Activated CD8-positive, alpha-beta T cell treated with anti-CD3 and anti-CD28 coated beads for 36 hours (primary cell): ENCODE measurements around the gene TXNDC2. TPM values are rescaled to one million over a fixed set of nuclear protein-coding genes. Genes with fewer than 3 reads are reported as not detected.
A peak's percentile ranks its signal among the peaks of the same experiment; 100 is the strongest.
"Not testable (repeated sequence)": the region's sequence is repeated elsewhere in the genome, so short reads cannot be mapped to it uniquely, and the experiment has no call there.

ENCODE experiments used
- ATAC-seq: fragments of 200-7000 bp; cut with Tn5 transposase; one replicate; pipeline ENCODE4 v1.10.0; 2021; ENCODE audit warnings: mild to moderate bottlenecking, moderate library complexity
- CTCF ChIA-PET: fragments of 350-600 bp; sonication (Branson Sonifier 250); formaldehyde crosslinking; loops from one replicate; lab custom pipeline; 2021; ENCODE audit warnings: antibody characterized with exemption; lab: Charles Lee
- POLR2A ChIA-PET: fragments of 350-600 bp; sonication (Branson Sonifier 250); formaldehyde crosslinking; loops from one replicate; lab custom pipeline; 2021; ENCODE audit warnings: antibody characterized with exemption; lab: Charles Lee
- DNase-seq: peaks from one replicate; pipeline ENCODE4 v3.0.0-alpha.2; 2020
- H3K27ac Mint-ChIP-seq: one replicate; pipeline ENCODE4 v1.8.0; 2021; ENCODE audit warnings: mild to moderate bottlenecking, mixed read lengths
- H3K27me3 Mint-ChIP-seq: one replicate; pipeline ENCODE4 v1.8.0; 2021; ENCODE audit warnings: mixed read lengths
- H3K36me3 Mint-ChIP-seq: one replicate; pipeline ENCODE4 v1.8.0; 2021; ENCODE audit warnings: low read depth, mixed read lengths
- H3K4me1 Mint-ChIP-seq: one replicate; pipeline ENCODE4 v1.8.0; 2021; ENCODE audit warnings: low read depth, mixed read lengths
- H3K4me3 Mint-ChIP-seq: one replicate; pipeline ENCODE4 v1.8.0; 2021; ENCODE audit warnings: mild to moderate bottlenecking, moderate library complexity, mixed read lengths
- H3K9me3 Mint-ChIP-seq: one replicate; pipeline ENCODE4 v1.8.0; 2021; ENCODE audit warnings: mixed read lengths
- CTCF ChIP-seq: fragments of 200-600 bp; IDR thresholded peaks from one replicate; pipeline ENCODE4 v1.8.0; 2022; ENCODE audit warnings: antibody characterized with exemption, mild to moderate bottlenecking
- intact Hi-C: fragments of 100-400 bp; cut with micrococcal nuclease; formaldehyde crosslinking; loops from one replicate; pipeline ENCODE4 v1.10.0; 2022
- total RNA-seq, 2 experiments: library from RNA; stranded (reverse); gene quantifications; one replicate each; pipeline ENCODE4 v1.2.3, GENCODE V29; 2021

The TXNDC2 gene
- total RNA-seq, 2 experiments from 2014 or later, result not detected

DNA sequence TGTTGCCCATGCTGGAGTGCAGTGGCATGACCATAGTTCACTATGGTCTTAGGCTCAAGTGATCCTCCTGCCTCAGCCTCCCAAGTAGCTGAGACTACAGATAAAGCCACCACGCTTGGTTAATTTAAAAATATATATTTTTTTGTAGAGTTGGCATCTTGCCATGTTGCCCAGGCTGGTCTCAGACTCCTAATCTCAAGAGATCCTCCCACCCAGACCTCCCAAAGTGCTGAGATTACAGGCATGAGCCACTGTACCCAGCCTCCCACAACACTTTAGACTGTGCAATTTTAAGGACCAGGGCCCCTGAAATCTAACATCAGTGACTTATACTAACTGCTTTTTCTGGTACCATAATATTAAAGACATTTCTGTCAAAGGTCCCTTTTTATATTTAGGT lies 5.2 kb downstream of the TXNDC2 start:
- Mint-ChIP-seq H3K27me3 (no peaks in the 10 kb centered on the region), H3K27ac (no peak overlapping the region), H3K9me3 (no peaks in the 10 kb centered on the region), H3K4me3 (no peak overlapping the region), H3K36me3 (no peaks in the 10 kb centered on the region), H3K4me1 (peaks cover 3% of the 10 kb centered on the region)
- CTCF ChIA-PET, result no interaction called here
- ATAC-seq, result no peak
- DNase-seq, result no peak
- TF ChIP-seq CTCF, result no peak
- intact Hi-C loops, result no loop called here
- POLR2A ChIA-PET, result no interaction called here

DNA sequence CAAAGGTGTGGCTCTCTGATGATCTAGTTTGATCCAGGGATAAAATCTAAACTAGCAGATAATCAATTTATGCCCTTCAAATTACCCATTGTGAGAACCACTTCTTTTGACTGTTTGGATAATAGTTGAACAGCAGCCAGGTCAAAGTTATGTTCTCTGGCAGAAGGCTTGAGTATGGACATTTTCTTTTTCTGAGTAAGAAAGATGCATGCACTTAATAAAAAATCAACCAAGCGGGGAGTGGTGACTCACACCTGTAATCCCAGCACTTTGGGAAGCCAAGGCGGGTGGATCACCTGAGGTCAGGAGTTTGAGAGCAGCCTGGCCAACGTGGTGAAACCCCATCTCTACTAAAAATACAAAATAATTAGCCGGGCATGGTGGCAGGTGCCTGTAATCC lies 5.7 kb downstream of the TXNDC2 start:
- H3K9me3 Mint-ChIP-seq, ATAC-seq, CTCF ChIA-PET, H3K36me3 Mint-ChIP-seq, POLR2A ChIA-PET, H3K27ac Mint-ChIP-seq, H3K27me3 Mint-ChIP-seq, H3K4me3 Mint-ChIP-seq, intact Hi-C loops, H3K4me1 Mint-ChIP-seq, DNase-seq: not testable (repeated sequence)

DNA sequence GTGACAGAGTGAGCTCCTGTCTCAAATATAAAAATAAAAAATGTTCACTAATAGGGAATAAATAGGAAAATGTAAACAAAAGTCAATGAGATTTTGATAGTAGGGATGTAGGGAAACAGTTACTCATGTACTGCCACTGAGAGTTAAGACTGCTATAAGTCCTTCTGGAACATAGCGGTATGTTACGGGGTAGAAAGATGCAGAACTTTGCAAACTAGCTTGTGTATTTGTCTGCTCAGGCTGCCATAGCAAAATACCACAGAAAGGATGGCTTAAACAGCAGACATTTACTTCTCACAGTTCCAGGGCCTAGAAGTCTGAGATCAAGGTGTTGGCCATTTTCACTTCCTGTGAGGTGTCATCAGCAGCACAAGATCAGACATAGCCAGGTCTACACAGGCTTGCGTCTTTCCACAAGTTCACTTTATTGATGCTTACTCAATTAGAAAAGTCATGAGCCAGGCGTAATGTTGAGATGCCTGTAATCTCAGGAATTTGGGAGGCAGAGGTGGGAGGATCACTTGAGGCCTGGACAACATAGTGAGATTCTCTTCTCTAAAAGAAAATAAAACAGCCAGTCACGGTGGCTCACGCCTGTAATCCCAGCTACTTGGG lies 8.8 kb downstream of the TXNDC2 start:
- no peak overlapping the region for H3K27ac Mint-ChIP-seq
- ChIA-PET POLR2A (no interaction called here), CTCF (no interaction called here)
- intact Hi-C loops, result no loop called here
- H3K4me3 Mint-ChIP-seq, result no peak overlapping the region
- ATAC-seq (peak; percentile 30), DNase-seq (no peak)
- H3K9me3 Mint-ChIP-seq, result no peaks in the 10 kb centered on the region
- TF ChIP-seq CTCF, result no peak
- H3K36me3 Mint-ChIP-seq, result no peaks in the 10 kb centered on the region
- peaks cover 11% of the 10 kb centered on the region for H3K4me1 Mint-ChIP-seq
- peaks cover 1% of the 10 kb centered on the region for H3K27me3 Mint-ChIP-seq

DNA sequence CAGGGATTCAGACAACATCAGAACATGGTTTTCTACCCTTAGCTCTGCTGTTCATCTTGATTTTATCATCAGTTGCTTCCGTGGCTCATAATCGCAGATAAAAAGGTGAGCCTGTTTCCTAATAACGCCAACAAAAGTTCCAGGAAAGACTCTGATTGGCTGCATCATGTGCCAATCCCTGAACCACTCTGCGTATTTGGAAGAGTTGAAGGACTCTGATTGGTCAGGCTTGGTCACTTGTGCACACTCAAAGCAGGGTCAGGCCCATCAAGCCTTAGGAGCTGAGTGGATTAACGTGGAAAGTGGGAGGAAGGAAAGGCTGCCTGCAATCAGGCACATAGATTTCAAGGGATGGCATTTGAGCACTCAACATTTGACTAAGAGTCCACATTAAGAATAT lies 11.4 kb downstream of the TXNDC2 start:
- peaks cover 11% of the 10 kb centered on the region for H3K4me1 Mint-ChIP-seq
- CTCF ChIA-PET, result no interaction called here
- intact Hi-C loops, result no loop called here

DNA sequence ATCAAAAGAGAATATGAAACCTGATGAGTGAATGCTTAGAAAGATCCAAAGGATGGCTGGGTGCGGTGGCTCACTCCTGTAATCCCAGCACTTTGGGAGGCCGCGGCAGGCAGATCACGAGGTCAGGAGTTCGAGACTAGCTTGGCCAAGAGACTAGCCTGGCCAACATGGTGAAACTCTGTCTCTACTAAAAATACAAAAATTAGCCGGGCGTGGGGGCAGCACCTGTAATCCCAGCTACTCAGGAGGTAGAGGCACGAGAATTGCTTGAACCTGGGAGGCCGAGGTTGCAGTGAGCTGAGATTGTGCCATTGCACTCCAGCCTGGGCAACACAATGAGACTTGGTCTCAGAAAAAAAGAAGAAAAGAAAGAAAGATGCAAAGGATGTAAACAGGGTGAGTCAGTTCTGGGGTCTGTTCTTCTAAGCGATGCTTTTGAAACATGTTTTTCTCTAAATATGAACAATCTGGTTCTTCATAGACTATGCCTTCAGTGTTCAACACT lies 12.1 kb downstream of the TXNDC2 start:
- POLR2A ChIA-PET, CTCF ChIA-PET, H3K36me3 Mint-ChIP-seq, DNase-seq, H3K27me3 Mint-ChIP-seq, H3K9me3 Mint-ChIP-seq, intact Hi-C loops, ATAC-seq, H3K27ac Mint-ChIP-seq, H3K4me3 Mint-ChIP-seq: not testable (repeated sequence)
- H3K4me1 Mint-ChIP-seq, result peaks cover 11% of the 10 kb centered on the region

More for the DNA sequence above, 11.4 kb downstream of the TXNDC2 start:
- no peak overlapping the region for H3K27ac Mint-ChIP-seq
- ATAC-seq, result no peak
- no peak for DNase-seq
- POLR2A ChIA-PET, result no interaction called here
- TF ChIP-seq CTCF, result no peak
- H3K9me3 Mint-ChIP-seq, result no peaks in the 10 kb centered on the region
- peaks cover 1% of the 10 kb centered on the region for H3K27me3 Mint-ChIP-seq
- no peaks in the 10 kb centered on the region for H3K36me3 Mint-ChIP-seq
- H3K4me3 Mint-ChIP-seq, result no peak overlapping the region

DNA sequence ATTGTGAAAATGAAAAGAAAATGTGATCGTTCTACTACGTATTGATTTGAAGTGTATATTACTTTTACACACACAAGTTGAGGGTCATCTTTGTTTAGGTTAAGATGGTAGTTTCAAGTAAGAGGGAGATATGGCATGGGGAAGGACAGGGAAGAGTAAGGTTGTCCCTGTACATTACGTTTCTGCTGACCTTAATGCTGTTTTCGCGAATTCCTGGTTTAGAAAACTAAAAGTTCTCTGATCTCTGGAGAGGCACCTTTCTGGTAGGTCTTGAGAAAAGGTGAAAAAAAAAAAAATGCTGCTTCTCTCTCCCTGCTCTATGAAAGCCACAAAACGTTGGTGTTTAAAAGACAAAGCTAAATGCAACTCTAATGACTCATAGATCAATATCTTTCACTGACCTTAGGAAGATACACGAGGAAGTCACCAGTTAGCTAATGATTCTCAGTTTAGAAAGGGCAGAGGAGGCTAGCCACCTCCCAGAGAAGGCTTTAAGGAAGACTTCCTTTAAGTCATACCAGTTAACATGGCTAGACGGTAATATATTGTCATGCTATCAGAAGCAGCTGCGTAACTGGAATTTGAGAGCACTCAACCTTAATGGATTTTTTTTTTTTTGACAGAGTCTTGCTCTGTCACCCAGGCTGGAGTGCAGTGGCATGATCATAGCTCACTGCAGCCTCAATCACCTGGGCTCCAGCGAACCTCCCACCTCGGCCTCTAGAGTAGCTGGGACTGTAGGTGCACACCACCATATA lies 13.2 kb downstream of the TXNDC2 start:
- no peaks in the 10 kb centered on the region for H3K36me3 Mint-ChIP-seq
- ATAC-seq (peak; percentile 85), DNase-seq (peak; percentile 26)
- CTCF ChIA-PET, result interaction anchor here (0.7 kb wide), 1 partner anchor 539 kb away, joined by 4 read pairs; no protein-coding TSS in a partner anchor
- no peaks in the 10 kb centered on the region for H3K9me3 Mint-ChIP-seq
- no peak overlapping the region for H3K4me3 Mint-ChIP-seq
- POLR2A ChIA-PET, result no interaction called here
- intact Hi-C loops, result no loop called here
- no peak for TF ChIP-seq CTCF
- H3K27ac Mint-ChIP-seq, result peak overlapping the region; percentile 65
- peaks cover 5% of the 10 kb centered on the region for H3K27me3 Mint-ChIP-seq
- H3K4me1 Mint-ChIP-seq, result peaks cover 11% of the 10 kb centered on the region

DNA sequence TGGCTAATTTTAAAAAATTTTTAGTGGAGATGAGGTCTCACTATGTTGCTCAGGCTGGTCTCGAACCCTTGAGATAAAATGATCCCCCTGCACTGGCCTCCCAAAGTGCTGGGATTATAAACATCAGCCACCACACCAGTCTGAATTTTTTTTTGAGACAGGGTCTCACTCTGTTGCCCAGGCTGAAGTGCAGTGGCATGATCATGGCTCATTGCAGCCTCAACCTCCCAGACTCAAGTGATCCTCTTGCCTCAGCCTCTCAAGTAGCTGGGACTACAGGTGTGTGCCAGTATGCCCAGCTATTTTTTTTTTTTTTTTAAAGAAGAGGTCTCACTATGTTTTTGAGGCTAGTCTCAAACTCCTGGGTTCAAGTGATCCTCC lies 13.8 kb downstream of the TXNDC2 start:
- H3K27me3 Mint-ChIP-seq, DNase-seq, POLR2A ChIA-PET, H3K9me3 Mint-ChIP-seq, ATAC-seq, H3K36me3 Mint-ChIP-seq, H3K27ac Mint-ChIP-seq, intact Hi-C loops, H3K4me3 Mint-ChIP-seq: not testable (repeated sequence)
- CTCF ChIA-PET, result interaction anchor here (0.7 kb wide), 1 partner anchor 538 kb away, joined by 4 read pairs; no protein-coding TSS in a partner anchor
- H3K4me1 Mint-ChIP-seq, result peaks cover 11% of the 10 kb centered on the region
